ENCODE measurements around the gene CHD6. TPM values are rescaled to one million over a fixed set of nuclear protein-coding genes. Genes with fewer than 3 reads are reported as not detected.

CHD6 gene
- total and polyA plus RNA-seq, 2 of the 13 experiments (the other 11 are each of a cell fraction or from before 2014, with no cell fraction given), result 14.4 to 52.0 TPM

DNA sequence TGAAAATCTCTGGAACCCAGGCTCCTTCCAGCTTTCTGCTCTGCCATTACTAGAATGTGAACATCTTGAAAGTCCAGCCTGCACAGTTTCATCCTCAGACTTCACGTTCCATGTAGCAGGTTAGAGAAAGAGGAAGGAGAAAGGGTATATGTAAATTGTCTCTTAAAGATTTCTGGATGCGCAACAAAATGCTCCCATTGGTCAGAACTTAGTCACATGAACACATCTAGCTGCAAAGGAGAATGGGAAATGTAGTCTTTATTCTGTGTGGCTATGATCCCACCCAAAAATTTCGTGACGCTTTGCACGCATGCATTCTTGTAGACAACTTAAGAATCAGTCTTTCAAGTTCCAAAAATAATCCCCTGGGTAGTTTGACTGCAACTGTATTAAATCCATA is 46.4 kb upstream of the CHD6 start (continued):
- no peak for TF ChIP-seq ZNF784 (CRISPR knock-in tag; IDR thresholded peaks at IDR 0.05; ENCODE audit: borderline replicate concordance)

DNA sequence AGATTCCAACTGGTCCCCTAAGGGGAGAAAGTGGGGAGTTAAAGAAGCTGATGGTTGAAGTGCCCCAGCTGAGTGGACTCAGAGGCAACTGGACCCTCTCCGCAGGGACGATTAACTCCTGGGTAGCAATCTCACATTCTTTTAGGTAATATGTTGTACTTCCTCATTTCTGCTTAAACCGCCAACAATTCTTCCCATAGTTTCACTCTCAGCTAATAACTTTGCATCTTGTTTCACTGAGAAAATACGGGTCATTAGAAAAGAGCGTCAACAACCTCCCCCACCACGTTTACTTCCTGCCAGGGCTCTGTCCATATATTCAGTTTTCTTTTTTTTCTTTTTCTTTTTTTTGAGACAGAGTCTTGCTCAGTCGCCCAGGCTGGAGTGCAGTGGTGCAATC is 39.5 kb upstream of the CHD6 start:
- DNase-seq (ENCODE audit: low spot score) (no peak), FAIRE-seq (no peak), ATAC-seq (no peak)
- Histone ChIP-seq H2AFZ (ENCODE audit: low read length) (no peak overlapping the region), H3K27me3 (ENCODE audit: control insufficient read depth in 1 of 2, insufficient read depth in 2 of 2, low read length in 2 of 2) (no peaks in the 10 kb centered on the region), H3K4me3 (replicated peaks in 1 of 3; ENCODE audit: insufficient read depth in 1 of 3, low read depth in 2 of 3, low read length in 3 of 3) (no peak overlapping the region), H3K9ac (ENCODE audit: insufficient read depth, low read depth, low read length) (no peak overlapping the region), H3K36me3 (replicated peaks in 1 of 2; ENCODE audit: control insufficient read depth in 1 of 2, insufficient read depth in 2 of 2, low read length in 2 of 2) (no peaks in the 10 kb centered on the region), H3K4me2 (ENCODE audit: low read depth, low read length) (no peak overlapping the region), H4K20me1 (ENCODE audit: insufficient read depth, low read length) (no peaks in the 10 kb centered on the region), H3K79me2 (ENCODE audit: insufficient read depth, low read length) (no peaks in the 10 kb centered on the region), H3K9me3 (ENCODE audit: low read length) (no peaks in the 10 kb centered on the region), H3K27ac (ENCODE audit: extremely low read length, insufficient read depth, low read length) (no peak overlapping the region), H3K4me1 (ENCODE audit: insufficient read depth, low read length) (no peaks in the 10 kb centered on the region)
- in situ Hi-C loops (cut with HindIII; ENCODE audit: extremely low pct_ligation_motif_present, low pct_unique_long_range_greater_than_20kb) (no loop called here), intact Hi-C loops (cut with micrococcal nuclease; ENCODE audit: unreplicated experiment) (no loop called here)
- 41% methylated on average over 7 of the region's 7 CpGs for WGBS (ENCODE audit: low lambda C conversion rate)
- no peak for TF ChIP-seq PITX1 (CRISPR knock-in tag; IDR thresholded peaks at IDR 0.05)
- no peak for TF ChIP-seq ZBTB37 (CRISPR knock-in tag; IDR thresholded peaks at IDR 0.05)
- TF ChIP-seq ZNF225 (CRISPR knock-in tag; IDR thresholded peaks at IDR 0.05), result no peak
- TF ChIP-seq, protein P1, sequence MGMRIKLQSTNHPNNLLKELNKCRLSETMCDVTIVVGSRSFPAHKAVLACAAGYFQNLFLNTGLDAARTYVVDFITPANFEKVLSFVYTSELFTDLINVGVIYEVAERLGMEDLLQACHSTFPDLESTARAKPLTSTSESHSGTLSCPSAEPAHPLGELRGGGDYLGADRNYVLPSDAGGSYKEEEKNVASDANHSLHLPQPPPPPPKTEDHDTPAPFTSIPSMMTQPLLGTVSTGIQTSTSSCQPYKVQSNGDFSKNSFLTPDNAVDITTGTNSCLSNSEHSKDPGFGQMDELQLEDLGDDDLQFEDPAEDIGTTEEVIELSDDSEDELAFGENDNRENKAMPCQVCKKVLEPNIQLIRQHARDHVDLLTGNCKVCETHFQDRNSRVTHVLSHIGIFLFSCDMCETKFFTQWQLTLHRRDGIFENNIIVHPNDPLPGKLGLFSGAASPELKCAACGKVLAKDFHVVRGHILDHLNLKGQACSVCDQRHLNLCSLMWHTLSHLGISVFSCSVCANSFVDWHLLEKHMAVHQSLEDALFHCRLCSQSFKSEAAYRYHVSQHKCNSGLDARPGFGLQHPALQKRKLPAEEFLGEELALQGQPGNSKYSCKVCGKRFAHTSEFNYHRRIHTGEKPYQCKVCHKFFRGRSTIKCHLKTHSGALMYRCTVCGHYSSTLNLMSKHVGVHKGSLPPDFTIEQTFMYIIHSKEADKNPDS (CRISPR knock-in tag; IDR thresholded peaks at IDR 0.05), result no peak
- TF ChIP-seq FOXM1 (CRISPR knock-in tag; IDR thresholded peaks at IDR 0.05), result no peak
- TF ChIP-seq ZNF556 (CRISPR knock-in tag; IDR thresholded peaks at IDR 0.05; ENCODE audit: borderline replicate concordance), result no peak
- TF ChIP-seq ZNF891 (CRISPR knock-in tag; IDR thresholded peaks at IDR 0.05), result no peak
- TF ChIP-seq, protein P2, sequence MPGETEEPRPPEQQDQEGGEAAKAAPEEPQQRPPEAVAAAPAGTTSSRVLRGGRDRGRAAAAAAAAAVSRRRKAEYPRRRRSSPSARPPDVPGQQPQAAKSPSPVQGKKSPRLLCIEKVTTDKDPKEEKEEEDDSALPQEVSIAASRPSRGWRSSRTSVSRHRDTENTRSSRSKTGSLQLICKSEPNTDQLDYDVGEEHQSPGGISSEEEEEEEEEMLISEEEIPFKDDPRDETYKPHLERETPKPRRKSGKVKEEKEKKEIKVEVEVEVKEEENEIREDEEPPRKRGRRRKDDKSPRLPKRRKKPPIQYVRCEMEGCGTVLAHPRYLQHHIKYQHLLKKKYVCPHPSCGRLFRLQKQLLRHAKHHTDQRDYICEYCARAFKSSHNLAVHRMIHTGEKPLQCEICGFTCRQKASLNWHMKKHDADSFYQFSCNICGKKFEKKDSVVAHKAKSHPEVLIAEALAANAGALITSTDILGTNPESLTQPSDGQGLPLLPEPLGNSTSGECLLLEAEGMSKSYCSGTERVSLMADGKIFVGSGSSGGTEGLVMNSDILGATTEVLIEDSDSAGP (CRISPR knock-in tag; IDR thresholded peaks at IDR 0.05; ENCODE audit: borderline replicate concordance), result no peak
- TF ChIP-seq ATRX (CRISPR knock-in tag; IDR thresholded peaks at IDR 0.05; ENCODE audit: borderline replicate concordance), result no peak
- TF ChIP-seq EED (CRISPR knock-in tag; IDR thresholded peaks at IDR 0.05), result no peak
- no peak for TF ChIP-seq POLR2AphosphoS2 (IDR thresholded peaks at IDR 0.05; ENCODE audit: low read depth, low read length)
- TF ChIP-seq SKIL (CRISPR knock-in tag; IDR thresholded peaks at IDR 0.05; ENCODE audit: borderline replicate concordance), result no peak
- no peak for TF ChIP-seq NR2C2 (CRISPR knock-in tag; IDR thresholded peaks at IDR 0.05; ENCODE audit: borderline replicate concordance)
- POLR2A ChIA-PET, result no interaction called here
- CTCF ChIA-PET (ENCODE audit: low intra/inter-chr PET ratio, low total read pairs), result no interaction called here
- BruUV-seq (replicated peaks), result no TSS peak

Data from HepG2 (cell line).